ENCODE measurements around the gene ZSWIM5. TPM values are rescaled to one million over a fixed set of nuclear protein-coding genes. Genes with fewer than 3 reads are reported as not detected.
"Not testable (repeated sequence)": the region's sequence is repeated elsewhere in the genome, so short reads cannot be mapped to it uniquely, and the experiment has no call there.

The ZSWIM5 gene
- polyA plus RNA-seq, 1 donor (not counting 4 experiments of a cell fraction or from before 2014, with no cell fraction given), result 0.03 TPM

- Histone ChIP-seq H3K4me2 (ENCODE audit: control insufficient read depth, extremely low read depth, insufficient read depth, low read depth, low read length) (no peak overlapping the region), H3K9me3 (ENCODE audit: control insufficient read depth, low read depth, low read length) (no peaks in the 10 kb centered on the region), H2AFZ (ENCODE audit: control insufficient read depth, low read length) (no peak overlapping the region), H3K9me1 (ENCODE audit: control insufficient read depth, extremely low read depth, insufficient read depth, low read length) (no peaks in the 10 kb centered on the region), H3K79me2 (ENCODE audit: control insufficient read depth, insufficient read depth, low read length) (no peaks in the 10 kb centered on the region), H3K4me3 (ENCODE audit: control insufficient read depth in 2 of 3, extremely low read depth in 1 of 3, insufficient read depth in 2 of 3, low read depth in 1 of 3, low read length in 3 of 3) (no peak overlapping the region), H3K4me1 (ENCODE audit: control insufficient read depth, extremely low read depth, insufficient read depth, low read length) (no peaks in the 10 kb centered on the region), H4K20me1 (ENCODE audit: control insufficient read depth, extremely low read depth, insufficient read depth, low read length) (no peaks in the 10 kb centered on the region), H3K36me3 (ENCODE audit: control insufficient read depth in 2 of 2, extremely low read depth in 1 of 2, insufficient read depth in 2 of 2, low read length in 2 of 2) (no peaks in the 10 kb centered on the region), H3K9ac (ENCODE audit: control insufficient read depth, extremely low read depth, insufficient read depth, low read length) (no peak overlapping the region), H3K27me3 (ENCODE audit: control insufficient read depth, extremely low read depth, insufficient read depth, low read length) (no peaks in the 10 kb centered on the region), H3K27ac (ENCODE audit: control insufficient read depth, insufficient read depth, low read length) (no peak overlapping the region)
- dilution Hi-C loops (cut with MboI; ENCODE audit: extremely low pct_ligation_motif_present, low sequenced_read_pairs), result no loop called here
- TF ChIP-seq EZH2 (IDR thresholded peaks at IDR 0.05; ENCODE audit: low read length) (no peak), CTCF (optimal IDR thresholded peaks at IDR 0.05 in 1 of 3, IDR thresholded peaks at IDR 0.05 in 1 of 3, conservative IDR thresholded peaks at IDR 0.05 in 1 of 3; ENCODE audit: extremely low read depth in 1 of 3, insufficient read depth in 2 of 3, low read length in 3 of 3) (no peak)
- FAIRE-seq, result no peak
- DNase-seq (ENCODE audit: low read depth, low spot score), result no peak
Measured at GRCh38 chr1:45095450-45095849, 111.0 kb downstream of the ZSWIM5 start.

GRCh38 chr1:45094371-45094770 lies 112.0 kb downstream of the ZSWIM5 start:
- H3K4me1 ChIP-seq (ENCODE audit: control insufficient read depth, extremely low read depth, insufficient read depth, low read length); FAIRE-seq; H3K36me3 ChIP-seq (ENCODE audit: control insufficient read depth in 2 of 2, extremely low read depth in 1 of 2, insufficient read depth in 2 of 2, low read length in 2 of 2); H4K20me1 ChIP-seq (ENCODE audit: control insufficient read depth, extremely low read depth, insufficient read depth, low read length); H3K9me1 ChIP-seq (ENCODE audit: control insufficient read depth, extremely low read depth, insufficient read depth, low read length); dilution Hi-C loops (cut with MboI; ENCODE audit: extremely low pct_ligation_motif_present, low sequenced_read_pairs); H3K9me3 ChIP-seq (ENCODE audit: control insufficient read depth, low read depth, low read length); H3K4me2 ChIP-seq (ENCODE audit: control insufficient read depth, extremely low read depth, insufficient read depth, low read depth, low read length); H3K9ac ChIP-seq (ENCODE audit: control insufficient read depth, extremely low read depth, insufficient read depth, low read length); H3K27ac ChIP-seq (ENCODE audit: control insufficient read depth, insufficient read depth, low read length); H3K79me2 ChIP-seq (ENCODE audit: control insufficient read depth, insufficient read depth, low read length); H3K27me3 ChIP-seq (ENCODE audit: control insufficient read depth, extremely low read depth, insufficient read depth, low read length); H2AFZ ChIP-seq (ENCODE audit: control insufficient read depth, low read length); H3K4me3 ChIP-seq (ENCODE audit: control insufficient read depth in 2 of 3, extremely low read depth in 1 of 3, insufficient read depth in 2 of 3, low read depth in 1 of 3, low read length in 3 of 3); DNase-seq (ENCODE audit: low read depth, low spot score): not testable (repeated sequence)

GRCh38 chr1:45093334-45093733 lies 113.1 kb downstream of the ZSWIM5 start:
- Histone ChIP-seq H3K4me3 (ENCODE audit: control insufficient read depth in 2 of 3, extremely low read depth in 1 of 3, insufficient read depth in 2 of 3, low read depth in 1 of 3, low read length in 3 of 3) (no peak overlapping the region), H3K9ac (ENCODE audit: control insufficient read depth, extremely low read depth, insufficient read depth, low read length) (no peak overlapping the region), H3K27me3 (ENCODE audit: control insufficient read depth, extremely low read depth, insufficient read depth, low read length) (no peaks in the 10 kb centered on the region), H3K79me2 (ENCODE audit: control insufficient read depth, insufficient read depth, low read length) (no peaks in the 10 kb centered on the region), H3K9me1 (ENCODE audit: control insufficient read depth, extremely low read depth, insufficient read depth, low read length) (no peaks in the 10 kb centered on the region), H3K4me1 (ENCODE audit: control insufficient read depth, extremely low read depth, insufficient read depth, low read length) (no peaks in the 10 kb centered on the region), H4K20me1 (ENCODE audit: control insufficient read depth, extremely low read depth, insufficient read depth, low read length) (no peaks in the 10 kb centered on the region), H3K27ac (ENCODE audit: control insufficient read depth, insufficient read depth, low read length) (no peak overlapping the region), H3K9me3 (ENCODE audit: control insufficient read depth, low read depth, low read length) (no peaks in the 10 kb centered on the region), H3K4me2 (ENCODE audit: control insufficient read depth, extremely low read depth, insufficient read depth, low read depth, low read length) (no peak overlapping the region), H2AFZ (ENCODE audit: control insufficient read depth, low read length) (no peak overlapping the region), H3K36me3 (ENCODE audit: control insufficient read depth in 2 of 2, extremely low read depth in 1 of 2, insufficient read depth in 2 of 2, low read length in 2 of 2) (no peaks in the 10 kb centered on the region)
- no peak for DNase-seq (ENCODE audit: low read depth, low spot score)
- no peak for FAIRE-seq
- dilution Hi-C loops (cut with MboI; ENCODE audit: extremely low pct_ligation_motif_present, low sequenced_read_pairs), result no loop called here
- TF ChIP-seq EZH2 (IDR thresholded peaks at IDR 0.05; ENCODE audit: low read length) (no peak), CTCF (optimal IDR thresholded peaks at IDR 0.05 in 1 of 3, IDR thresholded peaks at IDR 0.05 in 1 of 3, conservative IDR thresholded peaks at IDR 0.05 in 1 of 3; ENCODE audit: extremely low read depth in 1 of 3, insufficient read depth in 2 of 3, low read length in 3 of 3) (no peak)

All from keratinocyte (primary cell).